Lung (tissue), 12 donors: ENCODE data around the gene TM7SF3. TPM values are rescaled to one million over a fixed set of nuclear protein-coding genes. Genes with fewer than 3 reads are reported as not detected.

ENCODE experiments used
- ATAC-seq: fragments of 200-7000 bp; cut with Tn5 transposase; one replicate; pipeline ENCODE4 v1.9.1; 2020; ENCODE audit warnings: moderate number of reproducible peaks; ENCODE audit not compliant: insufficient read depth, low FRiP score
- DNase-seq, 3 donors: peaks; one replicate each; pipeline ENCODE4 v3.0.0-alpha.2; 2013 to 2017
- H3K27ac ChIP-seq, 2 donors: one replicate each; pipeline ENCODE4 v1.5.1; 2013; ENCODE audit warnings: mild to moderate bottlenecking in 2 of 2, moderate library complexity in 2 of 2, control low read depth in 1 of 2, inconsistent platforms in 1 of 2, low read depth in 1 of 2, low read length in 1 of 2
- H3K27me3 ChIP-seq, 3 donors: one replicate each; pipeline ENCODE4 v1.5.1; 2013; ENCODE audit warnings: low read length in 2 of 3; ENCODE audit not compliant: control insufficient read depth in 3 of 3, insufficient read depth in 3 of 3
- H3K36me3 ChIP-seq, 4 donors: one replicate each; pipeline ENCODE4 v1.5.1; 2013; ENCODE audit warnings: low read length in 4 of 4, mild to moderate bottlenecking in 1 of 4, moderate library complexity in 1 of 4; ENCODE audit not compliant: control insufficient read depth in 4 of 4, insufficient read depth in 4 of 4
- H3K4me1 ChIP-seq, 5 donors: one replicate each; pipeline ENCODE4 v1.5.1; 2013; ENCODE audit warnings: low read length in 5 of 5, mild to moderate bottlenecking in 2 of 5, moderate library complexity in 1 of 5; ENCODE audit not compliant: control insufficient read depth in 5 of 5, insufficient read depth in 5 of 5
- H3K4me3 ChIP-seq: one replicate; pipeline ENCODE4 v1.5.1; 2013; ENCODE audit warnings: mild to moderate bottlenecking, control low read depth, moderate library complexity
- H3K9ac ChIP-seq, 2 donors: one replicate each; pipeline ENCODE4 v1.5.1; 2013; ENCODE audit warnings: low read length in 2 of 2, control low read depth in 1 of 2; ENCODE audit not compliant: insufficient read depth in 1 of 2
- H3K9me3 ChIP-seq, 4 donors: one replicate each; pipeline ENCODE4 v1.5.1; 2013; ENCODE audit warnings: low read length in 3 of 4, mild to moderate bottlenecking in 1 of 4, moderate library complexity in 1 of 4; ENCODE audit not compliant: control insufficient read depth in 4 of 4, insufficient read depth in 3 of 4
- WGBS, 2 donors: extraction: QIAGEN DNeasy Blood & Tissue Kit; methylation state at CpG; one replicate each; pipeline ENCODE4 v1.1.7; 2013; 5-methylcytosine and 5-hydroxymethylcytosine counted together
- polyA plus RNA-seq, 2 donors: library from polyadenylated mRNA; stranded (reverse); fragments of 200-250 nt; gene quantifications; one replicate each; pipeline ENCODE4 v1.2.1, GENCODE V29; 2013
- total RNA-seq, 2 donors: library from RNA; depleted of rRNA in 1 of 2; stranded (reverse); fragments of >200 nt in 1 of 2; gene quantifications; one replicate each; pipeline ENCODE4 v1.2.1, GENCODE V29; 2014 to 2021
- TF ChIP-seq, protein P1 (sequence below): IDR thresholded peaks from 2 replicates; pipeline ENCODE4 v1.5.1; 2012; ENCODE audit warnings: mild to moderate bottlenecking; ENCODE audit errors: control extremely low read depth, extremely low read depth
- donor health status: control.
- donor health status: control.
- donor health status: Bipolar disorder and iron deficiency.
- donor health status: healthy.
- donor health status: DM: yes; HTN: yes; CAD: no.

The TM7SF3 gene
- total and polyA plus RNA-seq, 4 donors: 28.4 to 60.4 (median 45.8) TPM

DNA sequence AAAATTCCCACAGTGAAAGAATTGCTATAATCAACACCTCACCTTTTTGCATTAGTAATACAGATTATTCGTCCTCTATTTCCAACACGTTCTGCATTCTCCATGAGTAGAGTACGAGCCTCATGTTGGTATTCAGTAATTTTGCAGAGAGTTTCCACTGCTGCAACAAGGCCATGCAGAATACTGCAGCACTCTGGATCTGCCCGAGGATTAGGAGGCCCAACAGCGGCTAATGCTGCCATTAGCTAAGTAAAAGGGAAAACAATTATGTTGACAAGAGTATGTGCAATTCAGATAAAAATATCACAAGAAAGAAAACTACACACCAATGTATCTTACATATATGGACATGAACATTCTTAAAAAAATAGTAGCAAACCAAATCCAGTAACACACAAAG, 85.5 kb downstream of the TM7SF3 start:
- ATAC-seq (no peak), DNase-seq (no peak)
- H3K36me3 ChIP-seq: peaks cover 7 to 27% (median 20%) of the 10 kb centered on the region in 4 donors
- H3K27ac ChIP-seq: no peak overlapping the region
- H3K4me3 ChIP-seq: no peak overlapping the region
- H3K27me3 ChIP-seq: no peaks in the 10 kb centered on the region
- no peaks in the 10 kb centered on the region for H3K4me1 ChIP-seq
- H3K9ac ChIP-seq: no peak overlapping the region
- 97% methylated on average over 5 of the region's 5 CpGs for WGBS, 2 donors
- no peaks in the 10 kb centered on the region for H3K9me3 ChIP-seq
- TF ChIP-seq, protein P1, sequence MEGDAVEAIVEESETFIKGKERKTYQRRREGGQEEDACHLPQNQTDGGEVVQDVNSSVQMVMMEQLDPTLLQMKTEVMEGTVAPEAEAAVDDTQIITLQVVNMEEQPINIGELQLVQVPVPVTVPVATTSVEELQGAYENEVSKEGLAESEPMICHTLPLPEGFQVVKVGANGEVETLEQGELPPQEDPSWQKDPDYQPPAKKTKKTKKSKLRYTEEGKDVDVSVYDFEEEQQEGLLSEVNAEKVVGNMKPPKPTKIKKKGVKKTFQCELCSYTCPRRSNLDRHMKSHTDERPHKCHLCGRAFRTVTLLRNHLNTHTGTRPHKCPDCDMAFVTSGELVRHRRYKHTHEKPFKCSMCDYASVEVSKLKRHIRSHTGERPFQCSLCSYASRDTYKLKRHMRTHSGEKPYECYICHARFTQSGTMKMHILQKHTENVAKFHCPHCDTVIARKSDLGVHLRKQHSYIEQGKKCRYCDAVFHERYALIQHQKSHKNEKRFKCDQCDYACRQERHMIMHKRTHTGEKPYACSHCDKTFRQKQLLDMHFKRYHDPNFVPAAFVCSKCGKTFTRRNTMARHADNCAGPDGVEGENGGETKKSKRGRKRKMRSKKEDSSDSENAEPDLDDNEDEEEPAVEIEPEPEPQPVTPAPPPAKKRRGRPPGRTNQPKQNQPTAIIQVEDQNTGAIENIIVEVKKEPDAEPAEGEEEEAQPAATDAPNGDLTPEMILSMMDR: no peak

Other genes with a start within 250 kb of the TM7SF3 start
- gene ITPR2, start 181.2 kb downstream of the TM7SF3 start, total RNA-seq: 10 to 100 TPM; 43.0 to 47.0 TPM
- gene ITPR2, start 181.2 kb downstream of the TM7SF3 start, polyA plus RNA-seq: 10 to 100 TPM in 1 of 2 donors, 1 to 10 TPM in 1; 4.1 to 10.1 TPM
- gene INTS13, start 76.4 kb downstream of the TM7SF3 start, total RNA-seq: 10 to 100 TPM; 16.8 to 19.0 TPM
- gene INTS13, start 76.4 kb downstream of the TM7SF3 start, polyA plus RNA-seq: 10 to 100 TPM; 12.4 to 21.8 TPM
- gene FGFR1OP2, start 75.9 kb downstream of the TM7SF3 start, total RNA-seq: 100 to 1,000 TPM in 1 of 2 donors, 10 to 100 TPM in 1; 37.9 to 110 TPM
- 10 to 100 TPM; 32.8 to 40.5 TPM for gene FGFR1OP2, start 75.9 kb downstream of the TM7SF3 start, polyA plus RNA-seq
- 100 to 1,000 TPM in 1 of 2 donors, 10 to 100 TPM in 1; 43.9 to 133 TPM for gene MED21, start 8.2 kb upstream of the TM7SF3 start, total RNA-seq
- gene MED21, start 8.2 kb upstream of the TM7SF3 start, polyA plus RNA-seq: 10 to 100 TPM; 23.4 to 39.1 TPM
- gene C12orf71, start 68.2 kb upstream of the TM7SF3 start, total RNA-seq: not detected
- not detected for gene C12orf71, start 68.2 kb upstream of the TM7SF3 start, polyA plus RNA-seq
- 10 to 100 TPM; 27.0 to 41.5 TPM for gene STK38L, start 229.9 kb upstream of the TM7SF3 start, total RNA-seq
- 10 to 100 TPM in 1 of 2 donors, 1 to 10 TPM in 1; 6.5 to 10.1 TPM for gene STK38L, start 229.9 kb upstream of the TM7SF3 start, polyA plus RNA-seq